HepG2 (cell line): ENCODE data around the gene CD151. TPM values are rescaled to one million over a fixed set of nuclear protein-coding genes. Genes with fewer than 3 reads are reported as not detected.

Experiments used
- ATAC-seq: fragments of 200-7000 bp; cut with Tn5 transposase; 3 replicates; pipeline ENCODE4 v1.9.1; 2020; ENCODE audit warnings: mild to moderate bottlenecking, moderate library complexity
- BruUV-seq: library from RNA; stranded (reverse); fragments of 400-500 nt; replicated peaks from 2 replicates; lab custom pipeline; 2021; lab: Mats Ljungman, UMichigan
- CTCF ChIA-PET: fragments of 300-600 bp; formaldehyde crosslinking; extraction: SDS; loops from one replicate; lab custom pipeline; 2021; ENCODE audit warnings: low total read pairs, inconsistent platforms, low intra/inter-chr PET ratio; lab: Yijun Ruan, JAX
- POLR2A ChIA-PET: fragments of 350-600 bp; sonication (Branson Sonifier 250); formaldehyde crosslinking; loops from one replicate; lab custom pipeline; 2020; ENCODE audit warnings: antibody characterized with exemption, inconsistent platforms; lab: Yijun Ruan, JAX
- DNase-seq: peaks from one replicate; pipeline ENCODE4 v3.0.0-alpha.2; 2015; ENCODE audit warnings: low spot score
- FAIRE-seq: peaks from 3 replicates; lab custom pipeline; 2011; peaks lifted over from hg19 to GRCh38; lab: Jason Lieb, UNC
- H2AFZ ChIP-seq: one replicate; pipeline ENCODE4 v1.6.1; 2011; ENCODE audit warnings: low read length, inconsistent platforms
- H3K27ac ChIP-seq: fragments of 300-600 bp; 3 replicates; pipeline ENCODE4 v1.8.0; 2011; ENCODE audit warnings: mixed run types, mild to moderate bottlenecking, mixed read lengths, low read length, inconsistent platforms; ENCODE audit not compliant: insufficient read depth; ENCODE audit errors: extremely low read length
- H3K27me3 ChIP-seq, 2 experiments: fragments of 200-600 bp in 1 of 2; 2 replicates in 1 of 2; 3 replicates in 1 of 2; pipeline versions ENCODE4 v1.6.0 to v1.8.0; 2011; ENCODE audit warnings: low read length in 2 of 2, mild to moderate bottlenecking in 2 of 2, moderate library complexity in 2 of 2, inconsistent platforms in 1 of 2; ENCODE audit not compliant: insufficient read depth in 2 of 2, control insufficient read depth in 1 of 2
- H3K36me3 ChIP-seq, 2 experiments: fragments of 200-600 bp in 1 of 2; replicated peaks in 1 of 2; 2 replicates in 1 of 2; 3 replicates in 1 of 2; pipeline versions ENCODE4 v1.5.1 to v1.8.0; 2011; ENCODE audit warnings: low read length in 2 of 2, inconsistent platforms in 1 of 2; ENCODE audit not compliant: insufficient read depth in 2 of 2, control insufficient read depth in 1 of 2
- H3K4me1 ChIP-seq: 2 replicates; pipeline ENCODE4 v1.5.1; 2012; ENCODE audit warnings: low read length, inconsistent platforms; ENCODE audit not compliant: insufficient read depth
- H3K4me2 ChIP-seq: 2 replicates; pipeline ENCODE4 v1.6.0; 2011; ENCODE audit warnings: low read depth, low read length, inconsistent platforms
- H3K4me3 ChIP-seq, 3 experiments: fragments of 200-600 bp in 1 of 3; sonication (generic), shearing (Covaris generic) in 1 of 3; replicated peaks in 1 of 3; 2 replicates each; pipeline ENCODE4 v1.5.1; 2011 to 2016; ENCODE audit warnings: low read length in 3 of 3, inconsistent platforms in 2 of 3, low read depth in 2 of 3, mild to moderate bottlenecking in 2 of 3, control low read depth in 1 of 3, mixed read lengths in 1 of 3; ENCODE audit not compliant: insufficient read depth in 1 of 3
- H3K79me2 ChIP-seq: one replicate; pipeline ENCODE4 v1.6.1; 2011; ENCODE audit warnings: low read length, inconsistent platforms; ENCODE audit not compliant: insufficient read depth
- H3K9ac ChIP-seq: 2 replicates; pipeline ENCODE4 v1.6.0; 2011; ENCODE audit warnings: mild to moderate bottlenecking, low read depth, low read length, inconsistent platforms; ENCODE audit not compliant: insufficient read depth
- H3K9me3 ChIP-seq: 2 replicates; pipeline ENCODE4 v1.5.1; 2012; ENCODE audit warnings: mild to moderate bottlenecking, low read length
- H4K20me1 ChIP-seq: 2 replicates; pipeline ENCODE4 v1.6.0; 2011; ENCODE audit warnings: inconsistent platforms, mild to moderate bottlenecking, low read length, moderate library complexity; ENCODE audit not compliant: insufficient read depth
- AHR ChIP-seq: IDR thresholded peaks from 2 replicates; pipeline ENCODE4 v1.6.1; 2018; ENCODE audit warnings: missing genetic modification reagents, missing compliant biosample characterization
- AKAP8 ChIP-seq: sonication (generic); formaldehyde crosslinking; IDR thresholded peaks from 2 replicates; pipeline ENCODE4 v1.5.1; 2020; ENCODE audit warnings: mild to moderate bottlenecking, missing genetic modification reagents
- GMEB1 ChIP-seq: sonication (generic); formaldehyde crosslinking; IDR thresholded peaks from 2 replicates; pipeline ENCODE4 v1.5.1; 2020; ENCODE audit warnings: missing genetic modification reagents, mild to moderate bottlenecking, borderline replicate concordance
- HIC2 ChIP-seq: sonication (generic); formaldehyde crosslinking; IDR thresholded peaks from 2 replicates; pipeline ENCODE4 v1.9.0; 2022; ENCODE audit warnings: low read depth, missing genetic modification reagents
- JUND ChIP-seq: sonication (generic); formaldehyde crosslinking; IDR thresholded peaks from 2 replicates; pipeline ENCODE4 v1.8.0; 2022; ENCODE audit warnings: mild to moderate bottlenecking, missing genetic modification reagents
- MTF2 ChIP-seq: sonication (generic); formaldehyde crosslinking; IDR thresholded peaks from 2 replicates; pipeline ENCODE4 v1.5.0; 2020; ENCODE audit warnings: missing genetic modification reagents, borderline replicate concordance
- SAFB2 ChIP-seq: sonication (generic); formaldehyde crosslinking; IDR thresholded peaks from 2 replicates; pipeline ENCODE4 v1.5.1; 2020; ENCODE audit warnings: missing genetic modification reagents, low read depth, mild to moderate bottlenecking, borderline replicate concordance
- SPEN ChIP-seq: sonication (generic); formaldehyde crosslinking; IDR thresholded peaks from 2 replicates; pipeline ENCODE4 v1.5.1; 2020; ENCODE audit warnings: low read depth, mild to moderate bottlenecking, missing genetic modification reagents
- TFE3 ChIP-seq: IDR thresholded peaks from 2 replicates; pipeline ENCODE4 v1.6.1; 2016
- THAP8 ChIP-seq: sonication (generic); formaldehyde crosslinking; IDR thresholded peaks from 2 replicates; pipeline ENCODE4 v1.5.1; 2020; ENCODE audit warnings: missing genetic modification reagents, mild to moderate bottlenecking, borderline replicate concordance
- ZBTB20 ChIP-seq: sonication (generic); formaldehyde crosslinking; IDR thresholded peaks from 2 replicates; pipeline ENCODE4 v1.8.1; 2023; ENCODE audit warnings: missing genetic modification reagents, low read depth, mild to moderate bottlenecking, borderline replicate concordance
- ZNF350 ChIP-seq: sonication (generic); formaldehyde crosslinking; IDR thresholded peaks from 2 replicates; pipeline ENCODE4 v1.4.0; 2020; ENCODE audit warnings: mild to moderate bottlenecking, low read depth, missing genetic modification reagents, borderline replicate concordance
- ZNF569 ChIP-seq: sonication (generic); formaldehyde crosslinking; IDR thresholded peaks from 2 replicates; pipeline ENCODE4 v1.5.0; 2020; ENCODE audit warnings: mild to moderate bottlenecking, missing genetic modification reagents, moderate library complexity, borderline replicate concordance
- ZNF580 ChIP-seq: IDR thresholded peaks from 2 replicates; pipeline ENCODE4 v1.6.1; 2016; ENCODE audit warnings: low read depth, borderline replicate concordance
- ZNF605 ChIP-seq: sonication (generic); formaldehyde crosslinking; IDR thresholded peaks from 2 replicates; pipeline ENCODE4 v1.8.0; 2022; ENCODE audit warnings: mild to moderate bottlenecking, missing genetic modification reagents
- ZNF850 ChIP-seq: sonication (generic); formaldehyde crosslinking; conservative IDR thresholded peaks from 2 replicates; pipeline ENCODE4 v1.9.0; 2021; ENCODE audit warnings: mild to moderate bottlenecking, missing genetic modification reagents
- WGBS: methylation state at CpG from one replicate; pipeline ENCODE4 v1.1.6; 2017; ENCODE audit warnings: low lambda C conversion rate; 5-methylcytosine and 5-hydroxymethylcytosine counted together
- in situ Hi-C: cut with HindIII; loops from 2 replicates; pipeline ENCODE4 v1.10.0; 2017; ENCODE audit warnings: low pct_unique_long_range_greater_than_20kb; ENCODE audit not compliant: extremely low pct_ligation_motif_present
- intact Hi-C: fragments of 100-400 bp; cut with micrococcal nuclease; formaldehyde crosslinking; loops from one replicate; pipeline ENCODE4 v1.10.0; 2022; ENCODE audit not compliant: unreplicated experiment
- polyA plus RNA-seq, 8 experiments: library from polyadenylated mRNA; depleted of rRNA in 3 of 8; stranded (reverse) in 7 of 8; unstranded in 1 of 8; fragments of >200 nt; fragmentation: Illumina TruSeq in 4 of 8; extraction: Trizol in 4 of 8; gene quantifications; 2 replicates each; pipeline versions ENCODE4 v1.2.1 to v1.2.3, GENCODE V29; 2011 to 2016; ENCODE audit warnings: low read depth in 4 of 8, missing spikeins in 1 of 8, mixed read lengths in 1 of 8; ENCODE audit not compliant: insufficient read depth in 1 of 8
- total RNA-seq, 5 experiments: library from RNA; depleted of rRNA; stranded (reverse); fragments of >200 nt; fragmentation: Illumina TruSeq; extraction: Trizol; gene quantifications; 2 replicates each; pipeline ENCODE4 v1.2.3, GENCODE V29; 2016; ENCODE audit warnings: low read depth in 1 of 5

The CD151 gene
- total and polyA plus RNA-seq, 2 of the 13 experiments (the other 11 are each of a cell fraction or from before 2014, with no cell fraction given) = 125 to 197 TPM

GRCh38 chr11:838441-839279 is 5.9 kb downstream of the CD151 start:
- in situ Hi-C loops = no loop called here
- Histone ChIP-seq H3K79me2 (peaks cover 36% of the 10 kb centered on the region), H3K9me3 (no peaks in the 10 kb centered on the region), H3K4me1 (peaks cover 63% of the 10 kb centered on the region), H3K36me3 (peaks cover 9 to 36% of the 10 kb centered on the region in 2 experiments), H3K4me2 (peak overlapping the region; percentile 19), H3K9ac (peak overlapping the region; percentile 47; the same call in 1 of the 2 replicates), H3K27ac (peak overlapping the region; percentile 53), H2AFZ (no peak overlapping the region), H4K20me1 (peaks cover 20% of the 10 kb centered on the region; the same call in 1 of the 2 replicates), H3K4me3 (no peak overlapping the region), H3K27me3 (no peaks in the 10 kb centered on the region)
- peak; percentile 82 for DNase-seq
- peak; percentile 46 for ATAC-seq
- CTCF ChIA-PET = no interaction called here
- no TSS peak for BruUV-seq
- POLR2A ChIA-PET = interaction anchor here (0.7 to 16.1 kb wide), 6 partner anchors 9 to 83 kb away, joined by 3 to 264 read pairs (median 10); partner anchors contain the start of genes CD151, CRACR2B, PIDD1 and PNPLA2
- 38% methylated on average over 11 of the region's 17 CpGs for WGBS
- FAIRE-seq = peak; percentile 95
- intact Hi-C loops = no loop called here
- TF ChIP-seq SAFB2 (CRISPR knock-in tag) (no peak), JUND (CRISPR knock-in tag) (no peak), SPEN (CRISPR knock-in tag) (peak; percentile 74; the same call in 1 of the 2 replicates), AKAP8 (CRISPR knock-in tag) (peak; percentile 86), ZNF605 (CRISPR knock-in tag) (peak; percentile 39; the same call in 1 of the 2 replicates), ZNF580 (peak; percentile 82; the same call in 1 of the 2 replicates), ZNF850 (CRISPR knock-in tag) (no peak), HIC2 (peak; percentile 67), AHR (CRISPR knock-in tag) (no peak), TFE3 (CRISPR knock-in tag) (peak; percentile 55; the same call in 1 of the 2 replicates), GMEB1 (no peak), ZBTB20 (CRISPR knock-in tag) (peak; percentile 60; the same call in 1 of the 2 replicates), ZNF569 (CRISPR knock-in tag) (no peak), ZNF350 (peak; percentile 65), THAP8 (CRISPR knock-in tag) (no peak), MTF2 (CRISPR knock-in tag) (no peak)
